Neutrophil (primary cell): ENCODE measurements around the gene UBP1.
"Not testable (repeated sequence)": the region's sequence is repeated elsewhere in the genome, so short reads cannot be mapped to it uniquely, and the experiment has no call there.

Experiments used
- H3K27ac ChIP-seq: fragments of 200-600 bp; sonication (generic); 2 replicates; pipeline ENCODE4 v1.5.1; 2016; ENCODE audit warnings: mild to moderate bottlenecking, moderate library complexity
- H3K27me3 ChIP-seq: fragments of 200-600 bp; sonication (generic); 2 replicates; pipeline ENCODE4 v1.6.0; 2016; ENCODE audit warnings: mild to moderate bottlenecking
- H3K36me3 ChIP-seq: fragments of 200-600 bp; sonication (generic); 2 replicates; pipeline ENCODE4 v1.5.1; 2017
- H3K4me1 ChIP-seq, 2 experiments: fragments of 200-600 bp in 1 of 2; sonication (generic) in 1 of 2; 1 replicate in 1 of 2; 2 replicates in 1 of 2; pipeline versions ENCODE4 v1.5.1 to v1.6.1; 2013 to 2016; ENCODE audit warnings: low read depth in 1 of 2, low read length in 1 of 2, mild to moderate bottlenecking in 1 of 2, moderate library complexity in 1 of 2; ENCODE audit not compliant: control insufficient read depth in 1 of 2, insufficient read depth in 1 of 2
- H3K4me3 ChIP-seq, 2 experiments: fragments of 200-600 bp in 1 of 2; sonication (generic) in 1 of 2; 1 replicate in 1 of 2; 2 replicates in 1 of 2; pipeline ENCODE4 v1.5.1; 2013 to 2016; ENCODE audit warnings: low read depth in 1 of 2, low read length in 1 of 2, mild to moderate bottlenecking in 1 of 2, moderate library complexity in 1 of 2
- H3K9me3 ChIP-seq: fragments of 200-600 bp; sonication (generic); 2 replicates; pipeline ENCODE4 v1.5.1; 2016
- TF ChIP-seq, protein P1 (sequence below): fragments of 200-600 bp; sonication (generic); IDR thresholded peaks from 2 replicates; pipeline ENCODE4 v1.5.1; 2016; ENCODE audit warnings: antibody characterized with exemption

The UBP1 gene

DNA sequence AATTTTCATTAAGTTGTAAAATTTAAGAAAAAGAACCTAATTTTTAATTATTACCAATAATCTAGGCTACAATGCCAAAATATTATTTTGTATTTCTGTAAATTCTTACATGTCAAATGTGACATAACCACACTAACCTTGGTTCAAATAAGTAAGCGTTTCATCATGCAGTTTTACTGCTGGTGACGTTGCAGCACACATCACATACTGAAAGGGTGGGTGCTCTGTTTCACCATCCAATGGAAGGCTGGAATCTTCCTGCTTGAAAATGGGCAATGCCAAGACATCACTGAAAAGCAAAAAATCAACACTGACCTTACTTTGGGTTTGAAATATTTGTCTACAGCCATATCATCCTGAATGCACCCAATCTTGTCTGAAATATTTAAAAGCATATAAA is 14.8 kb downstream of the UBP1 start:
- Histone ChIP-seq H3K36me3 (peaks cover 36% of the 10 kb centered on the region), H3K27ac (no peak overlapping the region), H3K9me3 (no peaks in the 10 kb centered on the region), H3K27me3 (no peaks in the 10 kb centered on the region), H3K4me3 (no peak overlapping the region), H3K4me1 (peaks cover 8 to 9% of the 10 kb centered on the region in 2 experiments)
- TF ChIP-seq, protein P1, sequence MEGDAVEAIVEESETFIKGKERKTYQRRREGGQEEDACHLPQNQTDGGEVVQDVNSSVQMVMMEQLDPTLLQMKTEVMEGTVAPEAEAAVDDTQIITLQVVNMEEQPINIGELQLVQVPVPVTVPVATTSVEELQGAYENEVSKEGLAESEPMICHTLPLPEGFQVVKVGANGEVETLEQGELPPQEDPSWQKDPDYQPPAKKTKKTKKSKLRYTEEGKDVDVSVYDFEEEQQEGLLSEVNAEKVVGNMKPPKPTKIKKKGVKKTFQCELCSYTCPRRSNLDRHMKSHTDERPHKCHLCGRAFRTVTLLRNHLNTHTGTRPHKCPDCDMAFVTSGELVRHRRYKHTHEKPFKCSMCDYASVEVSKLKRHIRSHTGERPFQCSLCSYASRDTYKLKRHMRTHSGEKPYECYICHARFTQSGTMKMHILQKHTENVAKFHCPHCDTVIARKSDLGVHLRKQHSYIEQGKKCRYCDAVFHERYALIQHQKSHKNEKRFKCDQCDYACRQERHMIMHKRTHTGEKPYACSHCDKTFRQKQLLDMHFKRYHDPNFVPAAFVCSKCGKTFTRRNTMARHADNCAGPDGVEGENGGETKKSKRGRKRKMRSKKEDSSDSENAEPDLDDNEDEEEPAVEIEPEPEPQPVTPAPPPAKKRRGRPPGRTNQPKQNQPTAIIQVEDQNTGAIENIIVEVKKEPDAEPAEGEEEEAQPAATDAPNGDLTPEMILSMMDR: no peak

DNA sequence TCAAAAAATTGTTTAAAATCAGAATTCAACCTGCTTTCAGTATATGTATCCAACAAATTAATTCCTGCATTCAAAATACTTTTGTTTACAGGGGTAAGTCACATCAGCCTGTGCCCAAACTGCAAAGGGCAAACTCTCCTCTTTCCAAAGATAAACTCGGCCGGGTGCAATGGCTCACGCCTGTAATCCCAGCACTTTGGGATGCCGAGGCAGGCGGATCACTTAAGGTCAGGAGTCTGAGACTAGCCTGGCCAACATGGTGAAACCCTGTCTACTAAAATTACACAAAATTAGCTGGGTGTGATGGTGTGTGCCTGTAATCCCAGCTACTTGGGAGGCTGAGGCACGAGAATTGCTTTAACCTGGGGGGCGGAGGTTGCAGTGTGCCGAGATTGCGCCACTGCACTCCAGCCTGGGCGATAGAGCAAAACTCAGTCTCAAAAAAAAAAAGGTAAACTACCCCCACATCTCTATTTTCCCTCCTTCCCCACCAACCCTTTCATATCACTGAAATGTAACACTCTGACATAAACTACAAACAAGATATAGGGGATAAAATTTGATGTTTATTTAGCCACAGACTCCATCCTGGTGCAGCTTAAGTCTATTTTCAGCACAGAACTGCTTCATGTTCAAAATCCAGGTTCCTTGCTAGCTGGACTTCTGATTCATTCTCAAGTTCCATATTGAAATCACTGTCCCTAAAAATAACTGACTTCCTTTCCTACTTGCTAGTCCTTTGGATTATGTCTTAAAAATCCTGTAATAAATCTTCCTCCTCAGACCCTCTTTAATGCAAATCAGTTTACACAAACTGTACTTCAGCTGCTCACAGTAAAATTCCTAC is 15.4 kb downstream of the UBP1 start:
- H3K36me3 ChIP-seq: peaks cover 36% of the 10 kb centered on the region
- no peaks in the 10 kb centered on the region for H3K9me3 ChIP-seq
- TF ChIP-seq, protein P1: no peak
- no peak overlapping the region for H3K27ac ChIP-seq
- H3K4me3 ChIP-seq: no peak overlapping the region
- no peaks in the 10 kb centered on the region for H3K27me3 ChIP-seq
- H3K4me1 ChIP-seq: peaks cover 8 to 9% of the 10 kb centered on the region in 2 experiments

DNA sequence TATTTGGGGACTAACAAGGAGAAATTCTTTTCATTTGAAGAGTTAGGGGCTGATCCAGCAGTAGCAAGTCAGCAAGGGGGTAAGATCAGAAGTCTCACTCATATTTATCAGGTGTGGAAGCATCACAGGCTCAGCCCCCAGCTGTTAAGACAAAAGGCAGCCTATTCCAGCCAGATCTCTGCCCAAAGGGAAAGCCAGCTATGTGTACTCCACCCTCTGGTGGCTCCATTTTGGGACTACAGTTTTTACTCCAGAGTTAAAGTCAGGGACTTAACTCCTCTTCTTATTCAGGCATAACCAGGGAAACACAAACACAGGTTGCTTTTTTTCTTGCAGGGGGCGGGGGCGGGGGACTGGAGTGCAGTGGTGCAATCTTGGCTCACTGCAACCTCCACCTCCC is 19.2 kb downstream of the UBP1 start:
- H3K4me1 ChIP-seq: no peaks in the 10 kb centered on the region
- TF ChIP-seq, protein P1: no peak
- H3K36me3 ChIP-seq: peaks cover 52% of the 10 kb centered on the region
- H3K27me3 ChIP-seq: no peaks in the 10 kb centered on the region
- H3K27ac ChIP-seq: no peak overlapping the region
- H3K4me3 ChIP-seq: no peak overlapping the region
- no peaks in the 10 kb centered on the region for H3K9me3 ChIP-seq

DNA sequence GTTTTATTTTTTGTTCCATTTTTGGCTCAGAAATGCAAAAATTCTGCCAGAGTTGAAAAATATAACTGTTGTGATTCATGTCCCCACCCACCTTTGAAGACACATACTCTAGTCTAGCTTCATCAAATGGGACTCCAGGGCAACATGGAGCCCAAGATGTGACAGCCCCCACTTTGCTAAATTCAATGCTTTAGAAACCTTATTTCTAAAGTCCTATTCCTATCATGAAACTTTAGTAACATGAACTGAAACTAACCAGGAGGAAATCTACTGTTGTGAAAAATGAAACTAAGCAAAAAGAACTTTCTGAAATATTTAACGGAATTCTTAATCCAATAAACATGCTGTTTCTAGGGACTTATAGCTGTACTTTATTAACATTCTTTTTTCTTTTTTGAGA is 20.3 kb downstream of the UBP1 start:
- no peaks in the 10 kb centered on the region for H3K9me3 ChIP-seq
- H3K36me3 ChIP-seq: peaks cover 53% of the 10 kb centered on the region
- no peaks in the 10 kb centered on the region for H3K27me3 ChIP-seq
- H3K4me1 ChIP-seq: no peaks in the 10 kb centered on the region
- no peak overlapping the region for H3K4me3 ChIP-seq
- TF ChIP-seq, protein P1: no peak
- H3K27ac ChIP-seq: no peak overlapping the region

DNA sequence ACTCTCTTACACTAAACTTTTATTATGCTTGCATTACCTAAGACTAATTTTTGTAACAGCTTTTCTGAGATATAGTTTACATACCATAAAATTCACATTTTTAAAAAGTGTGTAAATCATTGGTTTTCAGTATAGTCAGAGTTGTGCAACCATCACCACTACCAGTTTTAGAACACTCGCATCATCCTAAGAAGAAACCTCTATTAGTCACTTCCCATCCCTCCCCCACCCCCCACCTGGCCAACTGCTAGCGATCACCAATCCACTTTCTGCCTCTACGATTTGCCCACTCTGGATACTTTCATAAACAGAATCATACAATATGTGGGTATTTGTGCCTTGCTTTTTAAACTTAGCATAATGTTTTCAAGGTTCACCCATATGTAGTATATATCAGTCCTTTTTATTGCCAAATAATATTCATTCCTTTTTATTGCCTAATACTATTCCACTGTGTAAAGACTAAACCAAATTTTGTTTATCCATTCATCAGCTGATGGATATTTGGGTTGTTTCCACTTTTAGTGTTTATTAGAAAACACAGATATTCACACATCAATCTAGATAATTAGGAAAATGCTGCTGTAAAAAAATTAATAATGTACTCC is 23.0 kb downstream of the UBP1 start:
- Histone ChIP-seq H3K4me3 (no peak overlapping the region), H3K4me1 (no peaks in the 10 kb centered on the region), H3K27me3 (no peaks in the 10 kb centered on the region), H3K27ac (no peak overlapping the region), H3K36me3 (peaks cover 47% of the 10 kb centered on the region), H3K9me3 (no peaks in the 10 kb centered on the region)
- TF ChIP-seq, protein P1: no peak

DNA sequence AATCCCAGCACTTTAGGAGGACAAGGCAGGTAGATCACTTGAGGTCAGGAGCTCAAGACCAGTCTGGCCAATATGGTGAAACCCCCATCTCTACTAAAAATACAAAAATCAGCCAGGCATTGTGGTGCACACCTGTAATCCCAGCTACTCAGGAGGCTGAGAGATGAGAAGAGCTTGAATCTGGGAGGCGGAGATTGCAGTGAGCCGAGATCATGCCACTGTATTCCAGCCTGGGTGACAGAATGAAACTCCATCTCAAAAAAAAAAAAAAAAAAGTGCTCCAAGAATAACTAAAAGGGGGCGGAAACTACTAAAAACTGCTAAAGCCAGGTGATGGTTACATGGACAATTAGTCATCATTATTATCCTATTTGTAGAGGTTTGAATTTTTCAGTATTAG is 29.4 kb downstream of the UBP1 start:
- not testable (repeated sequence) for H3K27ac ChIP-seq, H3K27me3 ChIP-seq, H3K9me3 ChIP-seq, H3K4me1 ChIP-seq, H3K4me3 ChIP-seq
- H3K36me3 ChIP-seq: peaks cover 72% of the 10 kb centered on the region
